Daoy (cell line): ENCODE data around the gene ZNF124. TPM values are rescaled to one million over a fixed set of nuclear protein-coding genes. Genes with fewer than 3 reads are reported as not detected.

ENCODE experiments used
- DNase-seq: peaks from one replicate; pipeline ENCODE4 v3.0.0-alpha.2; 2015; ENCODE audit warnings: low read depth
- total RNA-seq: library from RNA; depleted of rRNA; stranded (reverse); fragments of >200 nt; shearing (Covaris generic); gene quantifications from 2 replicates; pipeline ENCODE4 v1.2.3, GENCODE V29; 2014; rRNA removed

ZNF124 gene
- total RNA-seq, 1 experiment from 2014 or later = 41.3 TPM

GRCh38 chr1:247113094-247113497 is 58.7 kb downstream of the ZNF124 start:
- peak; percentile 30 for DNase-seq

GRCh38 chr1:247112479-247112781 is 59.4 kb downstream of the ZNF124 start:
- DNase-seq = no peak

GRCh38 chr1:247111700-247112478 is 59.9 kb downstream of the ZNF124 start:
- DNase-seq = peak; percentile 28

DNA sequence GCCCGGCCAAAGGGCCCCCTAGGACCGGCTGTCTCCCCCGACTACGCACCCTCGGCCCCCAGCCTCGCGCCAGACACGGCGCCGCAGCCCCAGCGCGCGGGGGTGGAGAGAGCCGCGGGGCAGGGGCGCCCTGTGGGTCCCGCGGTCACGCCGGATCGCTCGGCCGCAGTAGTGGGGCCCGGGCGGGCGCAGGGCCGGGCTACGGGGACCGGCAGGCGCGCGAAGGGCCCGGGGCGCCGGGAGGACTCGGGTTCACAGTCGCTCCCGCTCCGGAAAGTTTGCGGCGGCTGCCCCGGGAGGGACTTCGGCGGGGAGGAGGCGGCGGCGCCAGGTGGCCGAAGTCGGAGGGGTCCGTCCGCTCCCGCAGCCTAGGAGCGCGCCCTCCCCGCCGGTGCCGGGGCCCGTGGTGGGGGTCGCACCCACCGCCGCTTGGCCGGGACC is 60.5 kb downstream of the ZNF124 start:
- DNase-seq = no peak

GRCh38 chr1:247110627-247111258 is 61.1 kb downstream of the ZNF124 start:
- no peak for DNase-seq

DNA sequence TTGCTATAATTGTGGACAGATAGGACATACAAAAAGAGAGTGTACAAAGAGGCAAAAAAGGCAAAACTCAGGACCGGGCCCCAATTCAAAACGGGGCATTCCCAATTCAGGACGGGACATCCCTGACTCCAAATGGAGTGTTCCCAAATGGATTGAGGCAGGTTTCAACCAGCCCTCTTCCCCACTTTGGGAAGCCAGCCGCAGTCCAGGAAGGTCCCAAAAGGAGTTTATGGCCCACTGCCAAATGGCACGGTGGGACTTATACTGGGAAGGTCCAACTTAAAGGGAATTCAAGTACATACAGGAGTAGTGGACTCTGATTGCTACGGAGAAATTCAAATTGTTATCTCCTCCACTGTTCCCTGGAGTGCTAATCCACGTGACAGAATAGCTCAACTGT is 64.1 kb downstream of the ZNF124 start:
- no peak for DNase-seq

DNA sequence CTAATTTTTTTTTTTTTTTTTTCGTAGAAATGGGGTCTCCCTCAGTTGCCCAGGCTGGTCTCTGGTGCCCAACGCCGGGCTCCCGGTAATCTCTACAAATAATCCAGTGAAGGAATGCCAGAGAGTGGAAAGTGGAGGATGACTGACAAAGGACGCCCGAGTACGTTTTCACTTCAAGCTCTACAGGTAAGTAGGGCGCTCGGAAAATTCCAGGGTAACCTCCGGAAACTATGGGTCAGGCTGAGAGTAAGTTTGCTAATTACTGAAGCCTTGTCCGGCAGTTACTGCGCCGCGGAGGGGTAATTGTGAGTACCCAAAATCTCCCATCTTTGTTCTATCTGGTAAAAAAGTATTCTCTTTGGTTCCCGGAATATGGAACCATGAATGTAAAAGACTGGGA is 65.9 kb downstream of the ZNF124 start:
- no peak for DNase-seq

Other genes starting within 250 kb of the ZNF124 start
- 42.2 and 44.1 TPM in 2 replicates for gene AHCTF1, start 240.1 kb downstream of the ZNF124 start, total RNA-seq
- 7.3 and 8.6 TPM in 2 replicates for gene ZNF695, start 164.0 kb downstream of the ZNF124 start, total RNA-seq
- 7.3 and 10.0 TPM in 2 replicates for gene ZNF670, start 93.2 kb downstream of the ZNF124 start, total RNA-seq
- gene ZNF669, start 67.7 kb downstream of the ZNF124 start, total RNA-seq = 10.0 and 17.5 TPM in 2 replicates
- not detected in 2 replicates for gene VN1R5, start 84.1 kb upstream of the ZNF124 start, total RNA-seq
- gene ZNF496, start 159.8 kb upstream of the ZNF124 start, total RNA-seq = 22.1 and 36.4 TPM in 2 replicates
- 3.8 and 4.6 TPM in 2 replicates for gene NLRP3, start 244.2 kb upstream of the ZNF124 start, total RNA-seq